Hepatocyte (in vitro differentiated cells): Measurements from ENCODE around the gene PPCDC.

Experiments
- CTCF ChIP-seq: fragments of 200-600 bp; sonication (generic); IDR thresholded peaks from 2 replicates; pipeline ENCODE4 v1.5.1; 2016; ENCODE audit warnings: antibody characterized with exemption, mild to moderate bottlenecking; ENCODE audit not compliant: poor library complexity
- EZH2 ChIP-seq: fragments of 200-600 bp; sonication (generic); IDR thresholded peaks from 2 replicates; pipeline ENCODE4 v1.6.1; 2016; ENCODE audit warnings: antibody characterized with exemption, mild to moderate bottlenecking, borderline replicate concordance
- EZH2phosphoT487 ChIP-seq: fragments of 200-600 bp; sonication (generic); IDR thresholded peaks from one replicate; pipeline ENCODE4 v1.6.1; 2018; ENCODE audit warnings: antibody characterized with exemption, mild to moderate bottlenecking, low read depth, moderate library complexity; ENCODE audit not compliant: unreplicated experiment, severe bottlenecking

- TF ChIP-seq CTCF (no peak), EZH2phosphoT487 (no peak), EZH2 (no peak)
Observed at GRCh38 chr15:75081150-75081549, 57.8 kb downstream of the PPCDC start.
